ENCODE results near the gene HLCS.
A peak's percentile ranks its signal among the peaks of the same experiment; 100 is the strongest.

- TF ChIP-seq CTCF (IDR thresholded peaks at IDR 0.05; ENCODE audit: low read length), result peak; percentile 93
- TF ChIP-seq EZH2phosphoT487 (IDR thresholded peaks at IDR 0.05; ENCODE audit: low read length), result no peak
These were observed 23.4 kb upstream of the HLCS start for GRCh38 chr21:36989699-36990507.
